Erythroblast (primary cell): ENCODE measurements around the gene ALG10B.

ENCODE experiments used
- GATA1 ChIP-seq: IDR thresholded peaks from 2 replicates; pipeline ENCODE4 v1.6.1; 2011; ENCODE audit warnings: low read depth, mild to moderate bottlenecking, control low read depth, low read length, moderate library complexity
- POLR2A ChIP-seq: IDR thresholded peaks from 2 replicates; pipeline ENCODE4 v1.6.1; 2011; ENCODE audit warnings: mild to moderate bottlenecking, low read length

- TF ChIP-seq POLR2A: no peak
- TF ChIP-seq GATA1: no peak
These were observed 25.9 kb downstream of the ALG10B start for GRCh38 chr12:38342444-38342843.
